Melanocyte of skin (primary cell): ENCODE measurements around the gene PTRH1. TPM values are rescaled to one million over a fixed set of nuclear protein-coding genes. Genes with fewer than 3 reads are reported as not detected.

ENCODE experiments used
- total RNA-seq, 2 donors: library from RNA; depleted of rRNA; stranded (reverse); fragments of >200 nt; gene quantifications; 2 replicates each; pipeline ENCODE4 v1.2.3, GENCODE V29; 2012

The PTRH1 gene, protein sequence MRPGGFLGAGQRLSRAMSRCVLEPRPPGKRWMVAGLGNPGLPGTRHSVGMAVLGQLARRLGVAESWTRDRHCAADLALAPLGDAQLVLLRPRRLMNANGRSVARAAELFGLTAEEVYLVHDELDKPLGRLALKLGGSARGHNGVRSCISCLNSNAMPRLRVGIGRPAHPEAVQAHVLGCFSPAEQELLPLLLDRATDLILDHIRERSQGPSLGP
- 10 to 100 TPM; 19.6 to 28.0 TPM for total RNA-seq

GRCh38 chr9:127715470-127716337 is at the start of gene PTRH1, which contains the start of gene TTC16:
PTRH1 (minus strand) TSS chr9:127715663; CDS start chr9:127715639, 24 bp downstream.
TTC16 (plus strand) TSS chr9:127716079; CDS start chr9:127716146, 67 bp downstream.

GRCh38 chr9:127734747-127735529 is 19.5 kb upstream of the PTRH1 start, which contains the start of gene TOR2A:
TOR2A (minus strand) TSS chr9:127735294; CDS start chr9:127735270, 24 bp downstream.

DNA sequence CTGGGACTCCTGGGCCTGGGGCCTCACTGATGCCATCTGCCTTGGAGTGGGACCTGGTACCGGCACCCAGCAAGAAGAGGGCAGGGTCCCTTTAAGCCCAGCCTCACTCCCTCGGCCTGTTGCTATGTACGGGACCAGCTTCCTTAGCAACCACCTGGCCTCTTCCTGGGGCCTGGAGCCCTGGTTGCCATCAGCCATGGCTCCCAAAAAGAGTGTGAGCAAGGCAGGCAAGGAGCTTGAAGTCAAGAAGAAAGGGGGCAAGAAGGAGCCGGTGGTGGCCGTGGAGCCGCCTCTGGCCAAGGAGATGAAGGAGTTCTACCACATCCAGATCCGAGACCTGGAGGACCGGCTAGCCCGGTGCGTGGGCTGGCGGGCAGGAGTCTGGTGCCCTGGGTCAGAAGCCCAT is 8.6 kb downstream of the PTRH1 start, which contains the start of gene CFAP157:
Gene CFAP157, plus strand, starts transcription at position 153 of the 406 bp plus-strand sequence. Its CDS starts 44 bp downstream, at position 197.

Other genes starting within 250 kb of the PTRH1 start
- 10 to 100 TPM; 71.6 to 79.3 TPM for gene STXBP1, start 103.4 kb downstream of the PTRH1 start, total RNA-seq
- gene CFAP157, start 8.7 kb downstream of the PTRH1 start, total RNA-seq = under 1 TPM in 1 of 2 donors, not detected in 1; under 0.01 TPM
- gene TTC16, start 416 bp upstream of the PTRH1 start, total RNA-seq = under 1 TPM in 1 of 2 donors, not detected in 1; under 0.01 TPM
- 1 to 10 TPM; 6.5 to 7.7 TPM for gene TOR2A, start 19.6 kb upstream of the PTRH1 start, total RNA-seq
- gene SH2D3C, start 63.0 kb upstream of the PTRH1 start, total RNA-seq = 1 to 10 TPM in 1 of 2 donors, under 1 TPM in 1; under 0.01 to 1.3 TPM
- gene CDK9, start 70.4 kb upstream of the PTRH1 start, total RNA-seq = 10 to 100 TPM; 32.3 to 44.3 TPM
- gene FPGS, start 87.2 kb upstream of the PTRH1 start, total RNA-seq = 10 to 100 TPM; 54.4 to 66.3 TPM
- gene ENG, start 139.0 kb upstream of the PTRH1 start, total RNA-seq = 10 to 100 TPM; 11.4 to 19.3 TPM
- gene AK1, start 162.0 kb upstream of the PTRH1 start, total RNA-seq = 10 to 100 TPM; 42.0 to 53.9 TPM
- gene ST6GALNAC6, start 183.9 kb upstream of the PTRH1 start, total RNA-seq = 10 to 100 TPM; 13.0 to 14.8 TPM
- gene ST6GALNAC4, start 201.4 kb upstream of the PTRH1 start, total RNA-seq = 1 to 10 TPM; 5.2 to 8.3 TPM
- under 1 TPM; 0.33 to 0.34 TPM for gene PIP5KL1, start 215.1 kb upstream of the PTRH1 start, total RNA-seq
- gene DPM2, start 222.2 kb upstream of the PTRH1 start, total RNA-seq = 10 to 100 TPM; 12.0 to 18.3 TPM